Central memory CD4-positive, alpha-beta T cell (primary cell): Measurements from ENCODE around the gene WBP2.
"Not testable (repeated sequence)": the region's sequence is repeated elsewhere in the genome, so short reads cannot be mapped to it uniquely, and the experiment has no call there.

Experiments
- DNase-seq: peaks from one replicate; pipeline ENCODE4 v3.0.0; 2022

WBP2 gene

DNA sequence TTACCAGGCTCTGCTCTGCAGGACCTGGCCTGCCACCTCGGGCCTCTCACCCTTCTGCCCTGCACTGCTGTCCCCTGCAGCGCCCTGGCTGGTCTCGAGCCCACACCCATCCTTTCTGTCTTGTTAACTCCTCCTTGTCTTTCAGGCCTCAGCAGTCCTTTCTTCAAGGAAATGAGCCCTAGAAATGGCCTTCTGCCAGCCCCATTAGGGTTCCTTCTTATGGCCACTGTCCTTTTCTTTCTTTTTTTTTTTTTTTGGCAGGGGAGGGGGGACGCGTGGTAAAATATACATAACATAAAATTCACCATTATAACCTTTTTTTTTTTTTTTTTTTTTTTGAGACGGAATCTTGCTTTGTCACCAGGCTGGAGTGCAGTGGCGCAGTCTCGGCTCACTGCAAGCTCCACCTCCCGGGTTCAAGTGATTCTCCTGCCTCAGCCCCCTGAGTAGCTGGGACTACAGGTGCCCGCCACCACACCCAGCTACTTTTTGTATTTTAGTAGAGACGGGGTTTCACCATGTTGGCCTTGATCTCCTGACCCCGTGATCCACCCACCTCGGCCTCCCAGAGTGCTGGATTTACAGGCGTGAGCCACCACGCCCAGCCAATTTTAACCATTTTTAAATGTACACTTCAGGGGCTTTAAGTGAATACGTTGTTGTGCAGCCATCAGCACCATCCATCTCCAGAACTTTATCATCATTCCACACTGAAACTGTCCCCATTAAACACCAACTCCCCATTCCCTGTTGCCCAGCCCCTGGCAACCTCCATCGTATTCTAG, 10.5 kb upstream of the WBP2 start:
- DNase-seq: not testable (repeated sequence)

DNA sequence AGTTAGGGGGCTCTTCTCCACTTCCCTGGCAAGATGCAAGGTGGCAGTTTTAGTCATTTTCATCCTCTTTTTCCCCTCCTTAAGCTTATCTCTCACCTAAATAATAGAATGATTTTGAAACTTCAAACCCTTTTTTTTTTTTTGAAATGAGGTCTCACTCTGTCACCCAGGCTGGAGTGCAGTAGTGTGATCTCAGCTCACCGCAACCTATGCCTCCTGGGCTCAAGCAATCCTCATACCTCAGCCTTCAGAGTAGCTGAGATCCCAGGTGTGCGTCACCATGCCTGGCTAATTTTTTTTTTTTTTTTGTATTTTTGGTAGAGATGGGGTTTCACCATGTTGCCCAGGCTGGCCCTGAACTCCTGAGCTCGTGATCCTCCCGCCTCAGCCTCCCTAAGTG, 9.8 kb upstream of the WBP2 start:
- peak; percentile 25 for DNase-seq

DNA sequence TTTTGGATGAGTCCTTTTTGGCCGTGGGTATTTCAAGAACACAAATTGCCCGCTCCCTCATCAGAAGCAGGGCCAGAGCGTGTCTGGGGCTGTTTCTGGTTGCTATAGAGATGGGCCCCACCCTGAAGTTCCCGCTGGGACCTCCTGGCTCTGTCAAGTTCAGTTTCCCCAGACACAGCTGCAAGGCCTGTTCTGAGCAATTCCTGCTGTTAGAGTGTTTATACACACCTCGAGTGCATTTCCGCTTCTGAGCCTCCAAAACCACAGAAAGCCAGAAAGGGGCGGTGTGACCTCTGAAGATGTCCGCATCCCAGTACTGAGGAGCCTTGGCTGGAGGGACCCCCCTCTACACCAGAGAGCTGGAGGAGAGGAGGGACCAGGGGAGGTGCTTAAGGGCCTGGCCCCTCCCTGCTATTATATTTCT, 9.3 kb upstream of the WBP2 start:
- peak; percentile 46 for DNase-seq

DNA sequence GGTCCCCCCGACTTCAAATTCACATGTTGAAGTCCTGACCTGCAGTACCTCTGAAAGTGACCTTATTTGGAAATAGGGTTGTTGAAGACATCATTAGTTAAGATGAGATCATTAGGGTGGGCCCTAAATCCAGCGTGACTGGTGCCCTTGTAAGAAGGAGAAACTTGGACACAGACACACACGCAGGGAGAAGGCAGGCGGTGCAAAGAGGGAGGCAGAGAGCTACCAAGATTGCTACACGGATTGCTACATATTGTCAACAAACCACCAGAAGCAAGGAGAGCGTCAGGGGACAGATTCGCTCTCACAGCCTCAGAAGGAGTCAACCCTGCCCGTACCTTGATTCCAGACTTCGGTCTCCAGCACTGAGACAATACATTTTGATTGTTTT, 6.8 kb upstream of the WBP2 start:
- DNase-seq: no peak

DNA sequence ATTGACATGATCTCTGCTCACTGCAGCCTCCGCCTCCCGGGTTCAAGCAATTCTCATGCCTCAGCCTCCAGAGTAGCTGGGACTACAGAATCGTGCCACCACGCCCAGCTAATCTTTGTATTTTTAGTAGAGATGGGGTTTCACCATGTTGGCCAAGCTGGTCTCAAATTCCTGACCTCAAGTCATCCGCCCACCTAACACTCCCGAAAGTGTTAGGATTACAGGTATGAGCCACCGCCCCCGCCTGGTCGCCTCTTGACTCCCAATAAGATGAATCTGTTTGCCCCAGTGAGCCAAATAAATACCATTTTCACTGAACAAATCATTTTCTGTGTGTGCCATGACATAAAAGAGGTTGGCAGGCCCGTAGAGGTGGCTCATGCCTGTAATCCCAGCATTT, 4.2 kb upstream of the WBP2 start:
- not testable (repeated sequence) for DNase-seq

DNA sequence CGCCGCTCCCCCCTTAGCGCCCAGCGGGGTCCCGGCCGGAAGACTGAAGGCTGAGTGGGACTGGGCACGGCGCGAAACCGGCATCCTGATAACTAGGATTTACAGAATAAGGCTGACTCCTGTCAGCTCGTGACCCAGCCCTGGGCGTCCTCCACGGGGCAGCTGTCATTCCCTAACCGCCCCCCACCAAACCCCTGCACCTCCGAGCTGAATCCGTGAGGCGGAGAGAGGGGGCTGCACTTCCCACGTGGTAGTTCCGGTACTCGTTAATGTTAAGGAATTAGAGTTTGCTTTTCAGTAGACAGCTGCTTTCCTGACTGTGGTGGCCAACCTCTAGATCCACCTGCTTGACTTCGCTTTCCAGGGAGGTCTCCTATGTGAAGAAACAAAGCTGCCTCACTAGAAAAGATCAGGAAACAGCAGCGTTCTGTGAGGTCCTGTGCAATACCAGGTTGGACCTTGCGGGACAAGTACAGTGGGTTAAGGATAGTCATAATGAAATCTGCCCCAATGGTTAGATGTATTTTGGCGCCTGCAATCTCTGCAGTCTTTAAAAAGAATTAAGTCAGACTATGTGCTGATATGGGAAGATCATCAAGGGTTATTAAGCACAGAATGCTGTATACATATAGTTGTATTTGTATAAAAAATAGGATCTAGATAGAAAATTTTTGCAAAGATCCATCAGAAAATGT, 1.1 kb upstream of the WBP2 start:
- no peak for DNase-seq

DNA sequence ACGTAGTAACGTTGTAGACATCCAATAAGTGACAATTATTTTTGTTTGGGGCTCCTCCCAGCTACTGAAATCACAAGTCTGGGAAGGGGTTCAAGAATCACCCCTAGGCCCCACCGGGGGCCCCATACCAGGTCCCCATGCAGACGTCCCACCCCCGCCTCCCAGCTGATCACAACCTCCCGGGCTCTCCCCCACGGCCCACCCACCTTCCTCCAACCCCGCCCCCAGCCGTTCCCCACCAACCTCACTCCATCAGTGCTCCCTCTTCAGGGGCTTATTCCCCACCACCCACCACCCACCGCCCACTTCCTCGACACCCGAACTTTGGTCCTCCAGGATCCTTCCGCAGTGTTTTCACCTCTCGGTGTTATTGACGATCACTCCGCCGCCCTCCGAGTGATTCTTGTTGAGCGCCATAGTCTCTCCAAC, 240 bp downstream of the WBP2 start:
- DNase-seq: no peak

DNA sequence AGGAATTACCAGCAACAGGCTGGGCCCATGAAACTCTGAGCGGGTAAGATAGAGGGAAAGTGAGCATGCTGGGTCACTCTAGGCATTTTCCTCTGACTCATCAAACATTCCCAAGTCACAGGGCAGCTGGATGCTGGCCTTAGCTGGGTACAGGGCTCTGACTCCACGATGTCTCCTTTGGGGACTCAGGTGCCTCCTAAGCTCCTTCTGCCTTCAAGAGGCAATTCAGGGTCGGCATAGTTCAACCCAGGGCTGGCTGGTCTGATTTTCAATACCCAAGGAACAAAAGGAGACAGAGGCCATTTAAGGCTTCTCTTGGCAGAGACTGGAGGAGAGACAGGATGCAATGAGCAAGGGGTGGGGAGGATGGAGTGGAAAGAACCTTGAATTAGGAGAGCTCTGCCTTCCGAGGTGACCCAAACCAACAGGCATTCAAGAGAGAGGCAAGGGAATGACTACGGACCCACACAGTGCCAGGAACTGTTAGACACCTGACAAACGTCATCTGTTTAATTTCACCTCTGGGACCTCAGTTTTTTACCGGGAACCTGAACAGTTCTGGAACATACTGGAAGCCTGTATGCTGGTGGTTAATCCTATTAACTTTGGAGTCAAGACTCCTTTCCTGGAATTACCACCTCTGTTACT, 910 bp downstream of the WBP2 start:
- no peak for DNase-seq

DNA sequence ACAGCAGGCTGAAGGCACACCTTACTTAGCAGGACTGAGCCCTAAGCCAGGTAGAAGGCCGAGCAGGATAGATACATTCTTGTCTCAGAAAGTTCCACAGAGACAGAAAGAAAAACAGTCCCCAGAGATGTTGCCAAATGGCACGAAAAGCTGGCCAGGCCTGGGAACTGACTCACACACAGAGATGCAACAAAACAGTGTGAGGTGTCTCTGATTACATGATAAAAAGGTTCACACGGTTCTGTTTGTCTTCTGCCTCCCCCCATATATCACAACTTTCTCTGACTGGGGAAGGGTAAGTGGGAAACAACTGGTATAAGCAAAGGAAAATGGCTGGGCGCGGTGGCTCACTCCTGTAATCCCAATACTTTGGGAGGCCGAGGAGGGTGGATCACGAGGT, 1.7 kb downstream of the WBP2 start:
- DNase-seq: no peak

DNA sequence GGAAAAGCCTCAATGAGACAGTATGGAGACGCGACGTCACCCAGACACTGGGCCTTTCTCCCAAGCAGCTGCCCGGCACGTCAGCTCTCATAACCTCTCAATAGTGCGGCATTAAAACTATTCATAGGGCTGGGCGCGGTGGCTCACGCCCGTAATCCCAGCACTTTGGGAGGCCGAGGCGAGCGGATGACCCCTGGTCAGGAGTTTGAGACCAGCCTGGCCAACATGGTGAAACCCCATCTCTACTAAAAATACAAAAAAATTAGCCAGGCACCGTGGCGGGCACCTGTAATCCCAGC, 3.5 kb downstream of the WBP2 start:
- DNase-seq: not testable (repeated sequence)

DNA sequence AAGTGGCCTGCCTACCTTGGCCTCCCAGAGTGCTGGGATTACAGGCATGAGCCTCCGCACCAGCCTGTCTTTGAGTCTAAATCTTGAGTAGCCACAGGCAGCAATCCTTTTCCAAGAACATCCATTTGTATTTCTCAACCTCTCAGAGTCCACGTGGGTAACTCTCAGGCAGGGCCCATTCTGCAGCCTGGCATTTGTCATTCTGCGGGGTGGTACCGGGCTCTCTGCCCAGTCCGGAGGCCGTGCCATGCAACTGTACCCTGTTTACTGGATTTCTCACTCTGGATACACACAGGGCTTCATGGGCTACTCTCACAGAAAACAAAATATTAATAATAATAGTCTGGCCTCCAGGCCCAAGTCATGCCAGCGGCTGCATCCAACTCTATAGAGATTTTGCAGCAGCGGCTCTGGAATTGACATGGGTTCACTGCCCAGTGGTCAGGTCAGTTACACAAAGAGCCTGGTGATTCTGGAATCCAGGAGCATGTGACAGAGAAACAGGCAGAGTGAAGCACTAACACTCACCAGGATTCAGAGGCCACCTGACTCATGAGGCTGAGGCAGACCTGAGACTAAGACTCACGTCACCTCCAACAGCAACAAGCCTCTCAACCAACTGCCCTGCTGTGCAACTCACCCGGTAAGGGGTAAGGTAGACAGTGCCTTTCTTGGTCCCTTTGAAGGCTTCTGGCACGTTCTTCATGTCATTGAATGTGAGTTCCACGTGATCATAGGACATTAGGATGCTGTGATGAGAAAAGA, 4.0 kb downstream of the WBP2 start:
- DNase-seq: no peak

DNA sequence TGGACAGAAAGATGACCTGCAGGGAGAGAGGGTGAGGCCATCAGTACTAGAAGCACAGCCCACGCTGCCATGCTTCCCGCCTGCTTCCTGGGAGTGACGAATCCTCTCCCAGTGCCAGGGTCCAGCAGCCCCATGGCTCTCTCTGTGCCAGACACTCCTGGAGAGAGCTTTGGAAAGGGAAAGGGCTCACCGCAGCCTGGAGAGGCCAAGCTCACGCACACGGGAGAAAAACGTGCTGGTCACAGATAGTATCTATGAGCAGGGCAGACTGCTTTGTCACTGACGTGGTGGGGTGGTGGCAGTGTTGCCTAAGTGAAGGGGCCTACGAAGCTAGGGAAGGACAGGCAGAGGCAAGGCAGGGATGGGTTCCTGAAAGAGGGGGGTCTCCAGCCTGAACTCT, 5.4 kb downstream of the WBP2 start:
- no peak for DNase-seq

DNA sequence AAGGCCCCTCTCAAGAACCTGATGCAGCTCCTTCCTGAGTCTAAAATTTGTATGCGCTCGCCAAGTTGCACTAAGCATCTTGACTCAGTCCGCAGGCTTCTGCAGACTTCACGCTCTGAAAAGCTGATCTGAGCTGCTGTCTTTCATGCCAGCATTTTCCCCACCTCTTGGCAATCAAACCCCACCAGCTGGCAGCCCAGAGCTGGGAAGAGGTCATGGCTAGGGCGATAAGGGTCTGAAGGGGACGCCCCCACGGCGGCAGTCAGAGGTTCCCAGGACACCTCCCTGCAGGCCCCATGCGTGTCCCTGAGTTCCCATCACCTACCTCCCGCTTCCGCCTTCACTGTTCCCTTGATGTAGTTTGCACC, 5.9 kb downstream of the WBP2 start:
- DNase-seq: no peak

DNA sequence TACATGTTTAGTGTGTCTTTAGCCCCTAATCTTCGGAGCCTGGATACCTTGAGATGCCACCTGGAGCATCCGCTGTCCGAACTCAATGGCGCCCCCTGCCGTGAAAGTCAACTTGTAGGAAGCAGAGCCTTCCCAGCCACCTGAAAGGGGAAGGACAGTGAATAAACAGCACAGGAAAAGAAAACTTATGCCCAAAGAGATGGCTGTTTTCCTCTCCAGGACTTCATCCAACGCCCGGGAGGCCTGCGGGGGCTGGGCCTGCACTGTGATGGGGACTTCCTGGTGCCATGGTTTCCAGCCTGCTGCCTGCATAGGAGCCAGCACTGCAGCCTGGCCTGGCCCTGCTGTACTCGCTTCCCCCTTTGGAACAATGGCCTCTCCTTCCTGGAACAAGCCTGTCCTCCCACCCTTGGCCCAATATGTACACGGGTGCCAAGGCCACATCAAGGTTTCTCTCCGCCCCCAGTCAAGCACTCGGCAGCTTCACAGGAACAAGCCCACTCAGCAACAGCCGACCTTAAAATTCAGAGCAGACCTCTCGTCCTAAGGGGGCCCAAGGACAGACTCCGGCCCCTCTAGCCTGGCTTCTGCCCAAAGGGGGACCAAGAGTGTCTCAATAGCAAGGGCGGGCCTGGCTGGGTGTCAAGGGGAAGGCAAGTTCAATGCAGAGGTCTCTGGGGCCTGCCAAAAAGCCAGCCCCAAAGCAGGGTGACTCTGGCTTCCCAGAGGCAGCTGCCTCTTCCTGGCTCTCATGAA, 6.4 kb downstream of the WBP2 start:
- peak; percentile 71 for DNase-seq

DNA sequence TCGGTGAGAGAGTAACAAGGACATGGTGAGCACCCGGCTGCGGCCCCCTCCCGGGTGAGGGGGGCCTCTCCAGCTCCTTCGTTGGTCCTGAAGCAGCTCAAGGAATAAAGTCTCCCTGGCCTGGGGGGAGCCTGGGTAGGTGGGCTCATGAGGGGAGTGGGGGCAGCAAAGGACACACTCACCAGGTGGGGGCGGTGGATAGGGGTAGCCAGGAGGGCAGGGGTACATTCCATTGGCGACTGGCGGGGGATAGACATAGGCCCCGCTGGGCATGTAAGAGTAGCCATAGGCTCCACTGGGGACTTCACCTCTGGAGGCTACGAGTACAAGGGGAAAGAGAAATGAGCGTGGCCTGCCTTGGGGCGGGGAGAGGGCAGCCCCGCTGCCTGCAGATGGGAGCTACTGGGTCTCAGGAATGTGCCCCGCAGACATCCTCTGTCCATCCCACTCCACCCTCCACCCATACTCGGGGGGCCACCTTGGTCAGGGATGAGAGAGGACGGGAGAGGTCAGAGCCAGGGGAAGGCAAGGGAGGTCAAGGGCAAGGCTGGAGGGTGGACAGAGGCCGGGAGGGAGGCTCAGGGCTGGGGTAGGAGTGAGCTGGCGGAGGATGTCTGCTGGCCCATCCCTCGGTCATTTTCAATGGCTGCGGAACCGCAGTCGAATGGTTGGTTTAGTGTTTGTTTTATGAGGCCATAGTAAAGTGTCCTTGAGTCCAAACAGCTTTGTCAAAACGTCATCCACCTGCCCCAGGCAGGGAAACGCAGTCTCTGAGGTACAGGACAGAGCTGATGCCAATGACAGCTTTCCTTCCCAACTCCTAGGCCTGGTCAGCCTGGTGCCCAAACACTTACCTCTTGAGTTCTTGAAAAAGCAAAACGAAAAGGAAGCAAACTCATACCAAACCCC, 7.3 kb downstream of the WBP2 start:
- no peak for DNase-seq

DNA sequence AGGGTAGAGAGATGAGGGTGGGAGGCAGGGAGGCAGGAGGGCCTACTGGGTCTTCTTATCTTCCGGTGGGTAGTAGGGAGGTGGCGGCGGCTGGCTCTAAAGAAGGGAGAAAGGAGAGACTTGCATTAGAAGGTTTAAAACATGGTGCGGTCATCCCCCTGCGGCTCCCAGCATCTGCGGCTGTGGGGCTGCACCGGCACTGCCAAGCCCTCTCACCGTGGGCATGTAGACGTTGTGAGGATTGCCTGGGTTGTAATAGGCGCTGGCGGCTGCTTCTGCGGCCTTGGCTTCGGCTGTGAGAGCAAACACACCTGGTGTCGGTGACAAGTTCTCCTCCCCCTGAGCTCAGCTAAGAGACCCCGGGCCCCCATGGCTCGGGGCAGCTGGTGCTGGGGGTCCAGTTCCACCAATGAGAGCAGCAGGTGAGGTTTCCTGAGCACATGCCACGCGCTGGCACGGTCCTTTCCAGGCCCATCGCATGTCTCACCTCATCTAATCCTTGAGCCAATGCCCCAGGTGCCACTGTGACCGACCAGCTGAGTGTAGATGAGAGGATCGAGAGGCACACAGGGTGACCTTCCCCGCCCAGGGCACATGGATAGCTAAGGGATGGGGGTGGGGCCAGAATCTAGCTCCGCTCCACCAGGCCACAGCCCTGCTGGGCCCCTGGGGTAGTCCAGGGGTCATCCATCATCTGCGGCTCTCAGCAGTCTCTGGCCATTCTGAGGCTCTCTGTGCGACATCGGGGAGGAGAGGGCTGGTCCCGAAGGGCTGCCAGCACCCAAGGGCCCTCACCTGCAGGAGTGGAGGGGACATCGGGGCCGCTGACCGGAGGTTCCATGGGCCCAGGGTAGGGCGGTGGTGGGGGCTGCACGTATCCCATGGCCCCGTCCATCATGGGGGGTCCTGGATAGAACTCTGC, 8.2 kb downstream of the WBP2 start:
- no peak for DNase-seq

DNA sequence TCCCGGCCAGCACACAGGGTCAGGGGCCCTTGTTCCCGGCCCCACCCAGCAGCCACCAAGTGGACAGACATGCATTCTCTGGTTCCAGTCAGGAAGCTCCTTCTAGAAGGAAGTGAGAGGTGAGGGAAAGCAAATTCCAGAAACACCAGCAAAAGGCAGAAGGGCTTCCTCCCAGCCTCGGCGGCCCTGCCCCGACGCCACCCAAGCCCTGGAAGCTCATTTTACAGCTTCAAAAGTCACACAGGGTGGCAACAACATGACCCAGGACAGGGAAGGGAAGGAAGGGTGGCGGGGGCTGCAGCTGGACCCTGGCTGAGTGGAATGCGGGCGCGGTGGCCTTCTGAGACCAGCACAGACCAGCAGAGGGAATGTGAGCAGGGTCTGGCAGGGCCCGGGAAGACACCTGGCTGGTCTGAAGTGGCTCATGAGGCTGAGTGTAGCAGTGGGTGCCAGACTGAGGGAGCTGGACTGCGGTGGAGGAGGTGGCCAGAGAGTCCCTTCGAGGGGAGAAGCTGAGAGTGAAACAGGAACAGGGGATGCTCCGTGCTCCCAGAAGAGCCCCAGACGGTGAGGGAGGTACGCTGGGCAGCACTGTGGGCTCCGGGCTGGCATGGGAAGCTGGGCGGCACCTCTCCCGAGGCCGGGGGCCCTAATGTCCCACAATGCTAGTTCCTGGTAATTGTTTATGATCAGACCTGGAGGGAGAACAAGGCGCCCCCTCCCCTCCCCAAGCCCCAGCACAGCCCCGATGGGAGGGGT, 9.0 kb downstream of the WBP2 start:
- DNase-seq: no peak

DNA sequence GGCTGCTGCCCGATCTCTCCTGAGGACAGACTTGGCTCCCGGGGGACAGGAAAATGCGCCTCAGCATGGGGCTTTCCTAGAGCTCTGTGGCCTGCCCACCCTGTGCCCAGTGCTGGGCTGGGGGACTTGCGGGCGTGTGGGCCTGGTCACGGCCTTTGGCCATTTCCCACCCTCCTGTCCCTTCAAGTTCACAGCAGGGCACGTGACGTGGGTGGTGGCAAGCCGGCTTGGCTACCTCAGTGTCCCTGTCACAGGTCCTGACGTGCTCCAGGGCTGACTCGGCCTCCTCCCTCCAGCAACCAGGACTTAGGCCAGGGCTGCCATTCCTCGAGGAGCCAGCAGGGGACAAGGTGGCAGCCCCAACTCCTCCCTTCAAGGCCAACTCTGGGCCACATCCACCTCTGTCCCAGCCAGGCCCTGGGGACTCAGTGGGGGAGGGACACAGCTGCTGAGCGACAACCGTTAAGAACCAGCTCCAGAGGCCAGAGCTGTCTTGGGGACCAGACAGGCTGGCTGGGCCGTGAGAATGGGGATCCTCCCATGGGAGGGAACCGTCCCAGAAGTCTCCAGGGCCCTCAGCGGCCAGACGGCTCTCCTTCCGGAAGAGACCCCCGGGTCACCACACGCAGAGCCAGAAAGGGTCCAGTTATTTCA, 9.9 kb downstream of the WBP2 start:
- DNase-seq: peak; percentile 36

DNA sequence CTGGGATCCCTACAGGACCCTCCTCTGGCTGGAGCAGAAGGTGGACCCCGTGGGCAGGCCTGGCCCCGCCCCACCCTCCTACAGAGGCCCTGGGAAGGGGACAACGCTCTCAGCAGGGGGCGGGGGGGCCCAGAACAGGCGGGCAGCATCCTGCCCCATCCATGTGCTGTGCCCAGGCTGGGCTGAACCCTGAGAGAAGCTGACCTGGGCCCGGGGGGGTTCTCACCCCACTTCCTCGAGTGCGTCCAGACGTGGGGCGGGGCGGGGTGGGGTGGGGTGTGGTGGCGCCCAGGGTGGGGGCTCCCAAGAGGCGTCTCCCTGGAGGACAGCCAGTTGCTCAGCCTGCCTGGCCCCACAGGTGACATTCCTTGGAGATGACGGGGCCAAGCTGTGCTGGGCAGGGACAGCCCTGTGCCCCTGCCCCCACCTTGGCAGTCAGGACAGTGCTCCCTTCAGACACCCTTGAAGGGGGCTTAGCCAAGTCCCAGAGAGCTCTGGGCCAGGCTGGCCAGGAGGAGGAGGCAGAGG, 10.5 kb downstream of the WBP2 start:
- no peak for DNase-seq
